HG03139 (cell line): Measurements from ENCODE around the gene PIK3R3.
A peak's percentile ranks its signal among the peaks of the same experiment; 100 is the strongest.

ENCODE experiments used
- ATAC-seq: cut with Tn5 transposase; IDR thresholded peaks from one replicate; pipeline ENCODE4 v1.9.1; 2021; ENCODE audit not compliant: unreplicated experiment

Gene PIK3R3

DNA sequence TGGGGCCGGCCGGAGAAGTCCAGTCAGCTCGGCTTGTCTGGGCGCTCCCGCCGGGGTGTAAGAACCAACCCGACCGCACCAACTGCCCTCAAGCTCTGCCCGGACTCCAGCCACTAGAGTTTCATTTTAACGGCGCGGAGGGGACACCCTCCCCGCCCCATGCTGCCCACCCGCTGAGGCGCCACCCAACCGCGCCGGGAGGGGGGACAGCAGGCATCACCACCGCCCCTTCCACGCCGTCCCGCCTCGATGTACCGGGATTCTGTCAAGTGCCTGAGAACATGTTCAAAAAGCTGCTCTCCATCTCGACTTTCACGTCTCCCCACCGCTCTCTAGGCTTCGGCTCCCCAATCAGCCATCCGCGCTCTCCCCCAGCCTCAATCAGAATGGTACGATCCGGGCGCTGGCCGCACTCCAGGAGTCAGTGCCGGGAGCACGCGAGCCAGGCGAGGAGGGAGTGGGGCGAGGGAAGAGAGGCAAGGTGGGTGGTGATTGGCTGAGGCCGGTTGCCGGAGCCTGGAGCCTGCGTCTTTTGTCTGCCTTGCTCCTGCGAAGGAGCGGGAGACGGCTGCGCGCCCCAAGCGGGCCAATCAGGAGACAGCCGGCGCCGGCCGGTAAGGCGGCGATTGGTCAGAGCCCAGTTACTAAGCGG, at the start of gene PIK3R3:
Gene PIK3R3 (minus strand): TSS at position 101 of the 652 bp plus-strand sequence. CDS start 677 bp downstream, outside the sequence.
- ATAC-seq: peak; percentile 87

DNA sequence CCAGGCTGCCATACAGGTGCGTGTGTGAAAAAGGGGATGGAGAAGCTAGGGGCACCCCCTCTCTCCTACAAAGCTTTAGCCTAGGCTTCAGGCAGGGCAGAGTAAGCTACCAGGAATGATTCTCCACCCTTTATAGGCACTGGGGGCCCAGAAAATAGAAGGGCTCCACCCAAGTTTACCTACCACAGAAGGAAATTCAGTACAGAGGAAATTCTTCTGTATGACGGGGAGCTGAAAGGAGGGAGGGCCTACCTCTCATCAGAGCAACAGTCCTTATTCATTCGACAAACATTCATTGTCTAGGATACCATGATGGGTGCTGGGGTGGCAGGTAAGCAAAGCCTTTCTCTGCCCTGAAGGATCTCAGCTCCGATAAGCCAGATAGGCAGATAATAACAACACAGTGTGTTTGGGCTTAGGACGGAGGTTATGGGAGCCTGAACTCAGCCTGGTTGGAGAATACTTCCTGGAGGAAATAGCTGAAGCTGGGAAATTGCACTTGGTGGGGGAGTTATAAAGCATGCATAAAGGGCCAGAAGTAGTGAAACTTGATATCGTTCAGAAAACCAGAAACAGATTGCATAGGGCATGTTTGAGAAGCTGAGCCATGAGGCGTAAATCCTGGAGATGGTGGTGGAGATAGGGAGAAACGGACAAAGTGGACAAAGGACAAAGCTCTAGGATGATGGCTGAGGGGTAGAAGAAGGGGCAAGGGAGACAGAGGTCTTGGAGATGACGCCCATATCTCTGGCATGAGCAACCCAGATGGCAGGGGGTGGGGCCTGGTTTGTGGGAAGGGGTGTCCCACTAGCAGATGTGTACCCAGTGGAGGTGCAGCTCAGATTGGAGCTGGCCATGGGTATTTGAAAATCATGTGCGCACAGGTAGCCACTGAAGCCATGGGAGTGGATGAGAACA, 49.2 kb upstream of the PIK3R3 start:
- no peak for ATAC-seq

DNA sequence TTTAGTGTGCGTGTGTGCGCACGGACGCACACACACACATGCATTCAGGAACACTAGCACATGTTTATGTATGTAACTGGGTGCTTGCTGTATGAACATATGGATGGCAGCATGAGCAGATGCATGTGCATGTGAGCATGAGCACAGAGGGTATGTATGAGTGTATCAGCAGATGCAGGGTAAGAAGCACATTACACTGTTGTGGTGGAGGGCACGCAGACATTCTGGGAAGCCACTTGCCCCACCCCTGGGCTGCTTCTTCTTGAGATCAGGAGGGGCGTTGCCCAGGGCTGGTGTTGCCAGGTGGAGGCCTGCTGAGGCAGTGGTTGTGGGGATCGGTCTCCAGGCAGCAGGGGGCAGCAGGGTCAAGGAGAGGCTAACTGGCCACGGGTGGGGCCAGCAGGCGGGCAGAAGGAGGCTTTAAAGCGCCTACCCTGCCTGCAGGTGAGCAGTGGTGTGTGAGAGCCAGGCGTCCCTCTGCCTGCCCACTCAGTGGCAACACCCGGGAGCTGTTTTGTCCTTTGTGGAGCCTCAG, 47.7 kb upstream of the PIK3R3 start:
- ATAC-seq: no peak

DNA sequence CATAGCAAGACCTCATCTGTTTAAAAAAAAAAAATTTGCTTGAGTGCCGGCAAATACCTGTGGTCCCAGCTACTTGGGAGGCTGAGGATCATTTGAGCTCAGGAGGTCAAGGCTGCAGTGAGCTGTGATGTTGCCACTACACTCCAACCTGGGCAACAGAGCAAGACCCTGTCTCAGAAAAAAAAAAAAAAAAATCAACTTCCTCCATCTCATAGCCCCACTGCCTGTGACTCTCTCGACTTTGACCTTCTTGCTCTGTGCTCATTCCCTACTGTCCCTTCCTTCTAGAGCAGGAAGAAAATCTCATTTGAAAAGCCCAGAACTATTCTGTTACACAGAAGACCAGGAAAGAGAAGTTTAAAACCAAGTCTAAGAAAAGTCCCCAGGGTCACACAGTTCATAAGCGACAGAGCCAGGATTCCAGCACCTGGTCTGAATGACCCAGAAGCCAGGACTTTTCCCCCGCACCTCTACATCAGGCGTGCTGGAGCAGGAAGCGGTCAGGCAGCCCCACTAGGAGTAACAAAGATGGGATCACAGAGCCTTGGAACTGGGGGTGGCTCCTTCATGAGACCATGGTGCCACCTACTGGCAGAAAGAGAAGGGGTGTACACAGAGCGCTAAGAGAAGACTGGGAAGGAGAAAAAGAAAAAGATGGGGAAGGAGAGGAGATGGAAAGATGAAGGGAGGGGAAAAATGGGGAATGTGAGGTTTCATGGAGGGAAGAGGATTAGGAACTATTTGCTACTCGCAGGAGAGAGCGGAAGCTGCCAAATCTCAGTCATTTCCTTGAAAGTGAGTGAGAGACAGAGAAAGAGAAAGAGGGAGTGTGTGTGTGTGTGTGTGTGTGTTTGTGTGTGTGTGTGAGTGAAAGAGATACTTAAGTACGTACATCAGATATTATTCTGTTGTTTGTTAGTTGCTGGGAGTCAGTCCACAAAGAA, 47.0 kb upstream of the PIK3R3 start:
- no peak for ATAC-seq

DNA sequence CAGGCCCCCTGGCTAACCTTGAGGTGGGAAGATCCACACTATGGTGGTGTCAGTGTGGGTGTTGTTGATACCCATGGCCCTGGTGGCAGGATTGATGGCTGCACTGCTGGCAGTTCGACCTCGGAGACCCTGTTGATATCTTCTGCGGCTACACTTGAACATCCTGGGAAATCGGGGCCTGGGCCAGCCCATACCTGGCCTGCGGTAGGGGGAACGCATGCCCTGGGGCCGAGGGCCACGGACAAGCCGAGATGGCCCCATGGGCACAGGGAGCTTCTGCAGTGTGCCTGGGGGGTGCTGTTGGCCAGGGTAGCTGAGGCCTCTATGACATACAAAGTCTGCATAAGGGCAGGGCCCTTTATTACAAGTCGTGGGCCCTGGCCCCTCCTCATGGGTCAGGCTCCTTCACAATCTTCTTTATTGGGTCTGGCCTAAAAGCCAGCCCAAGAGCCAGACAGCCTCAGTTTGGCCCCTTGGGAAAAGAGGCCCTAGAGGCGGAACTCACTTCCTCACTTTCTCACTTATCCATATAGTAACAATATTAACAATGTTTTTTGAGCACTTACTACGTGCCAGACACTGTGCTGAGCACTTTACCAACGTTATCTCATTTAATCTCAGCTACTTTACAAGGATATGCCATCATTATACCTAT, 43.9 kb upstream of the PIK3R3 start, which contains the start of gene P3R3URF:
Gene P3R3URF (minus strand): TSS at position 278 of the 655 bp plus-strand sequence. CDS start 17 bp downstream, at position 261.
- ATAC-seq: no peak

DNA sequence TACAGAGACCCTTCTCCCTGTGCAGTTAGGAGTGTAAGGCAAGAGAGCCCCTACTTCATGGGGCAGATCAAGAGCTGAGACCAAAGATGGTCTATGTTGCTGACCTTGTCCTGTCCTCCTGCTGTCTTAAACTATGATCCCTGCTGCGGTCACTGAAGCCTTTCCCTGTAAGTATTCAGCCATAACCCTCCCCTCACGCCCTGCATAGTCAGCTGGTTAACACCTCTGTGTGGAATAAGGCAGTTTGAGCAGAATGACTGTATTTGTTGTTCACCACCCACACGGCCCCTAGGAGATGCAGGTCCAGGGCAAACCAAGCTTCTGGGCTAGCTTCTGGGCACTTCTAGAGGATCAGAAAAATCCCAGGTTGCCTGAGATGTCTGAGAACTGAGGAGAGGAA, 42.8 kb upstream of the PIK3R3 start:
- ATAC-seq: no peak

DNA sequence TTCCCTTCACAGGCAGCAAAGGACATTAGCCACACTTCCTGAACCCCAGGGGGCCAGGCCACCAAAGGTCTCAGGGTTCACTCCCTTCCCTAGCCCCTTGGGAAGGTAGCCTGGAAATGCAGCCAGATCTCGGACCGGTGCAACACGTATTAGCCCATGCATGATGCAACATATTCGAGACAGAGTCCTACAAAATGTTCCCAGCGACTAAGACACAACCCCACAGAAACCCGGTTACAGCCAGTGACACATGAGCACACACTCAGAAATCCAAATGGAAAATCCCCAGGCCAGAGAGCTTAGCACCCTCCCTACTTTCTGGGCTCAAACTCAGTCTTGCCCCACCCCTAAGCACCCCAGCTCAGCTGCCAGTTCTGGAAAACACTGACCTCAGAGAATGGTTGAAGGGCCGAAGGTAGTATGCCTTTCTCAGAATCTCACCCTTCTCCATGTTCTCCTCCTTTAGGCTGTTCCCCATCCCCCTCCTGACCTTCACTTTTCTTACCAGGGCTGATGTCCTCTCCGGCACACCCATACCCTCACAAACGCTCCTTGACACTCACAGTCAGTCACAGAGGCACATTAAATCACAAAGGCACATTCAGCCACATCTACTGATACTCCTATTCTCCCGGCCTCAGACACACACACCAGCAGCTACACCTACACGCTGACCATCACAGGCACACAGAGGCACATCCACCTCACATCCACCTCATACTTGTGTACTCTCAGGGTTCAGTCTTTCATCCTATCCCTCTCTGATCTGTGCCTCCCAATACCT, 42.2 kb upstream of the PIK3R3 start, which contains the start of gene TSPAN1:
Gene TSPAN1 (plus strand): TSS at position 640 of the 784 bp plus-strand sequence. CDS start 6,021 bp downstream, outside the sequence.
- ATAC-seq: no peak

DNA sequence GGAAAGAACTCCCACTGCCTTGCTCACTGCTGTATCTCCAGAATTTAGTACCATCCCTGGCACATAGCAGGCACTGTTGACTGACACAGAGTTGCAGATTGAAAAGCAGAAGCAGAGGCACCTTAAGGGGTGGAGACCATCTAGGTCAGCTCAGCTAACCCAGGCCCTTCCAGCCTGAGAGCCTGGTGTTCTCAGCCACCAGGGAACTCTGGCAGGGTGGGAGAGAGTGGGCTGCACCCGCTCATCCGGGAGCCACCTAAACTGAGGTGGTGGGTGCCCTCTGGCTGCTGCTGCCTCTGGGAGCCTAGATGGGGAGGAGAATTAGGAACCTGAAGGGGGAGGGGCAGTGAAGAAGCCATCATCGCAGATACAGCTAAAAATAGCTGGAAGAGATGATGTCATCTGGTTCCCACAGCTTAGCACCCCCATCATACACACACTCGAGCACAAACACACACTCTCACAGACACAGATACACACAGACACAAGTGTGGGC, 41.0 kb upstream of the PIK3R3 start:
- ATAC-seq: no peak

DNA sequence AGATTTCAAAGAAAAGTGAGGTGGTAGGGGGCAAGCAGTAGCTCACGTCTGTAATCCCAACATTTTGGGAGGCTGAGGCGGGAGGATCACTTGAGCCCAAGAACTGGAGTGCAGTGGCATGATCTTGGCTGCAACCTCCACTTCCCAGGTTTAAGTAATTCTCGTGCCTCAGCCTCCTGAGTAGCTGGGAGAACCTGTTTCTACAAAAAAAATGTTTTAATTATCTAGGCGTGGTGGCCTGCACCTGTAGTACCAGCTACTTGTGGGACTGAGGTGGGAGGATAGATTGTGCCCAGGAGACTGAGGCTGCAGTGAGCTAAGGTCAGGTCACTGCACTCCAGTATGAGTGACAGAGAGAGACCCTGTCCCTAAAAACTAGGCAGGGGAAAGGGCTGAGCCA, 39.9 kb upstream of the PIK3R3 start:
- ATAC-seq: no peak

DNA sequence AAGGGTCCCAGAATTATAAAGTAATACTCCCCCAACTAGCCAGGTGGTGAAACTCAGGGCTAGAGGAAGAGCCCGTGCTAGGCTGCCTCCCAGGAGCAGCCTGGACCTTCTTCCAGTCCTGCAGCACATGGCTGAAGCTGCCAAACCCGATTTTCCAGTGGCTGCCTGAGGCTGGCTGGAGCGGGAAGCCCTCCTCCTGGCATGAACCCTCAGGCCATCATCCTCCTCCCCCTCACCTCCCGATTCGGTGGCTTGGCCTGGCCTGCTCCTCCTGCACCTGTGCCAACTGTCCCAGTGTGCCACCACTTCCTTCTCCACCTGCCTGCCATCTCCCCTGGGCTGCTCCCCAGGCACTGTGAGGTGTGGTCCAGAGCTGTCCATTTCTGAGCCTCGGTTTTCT, 39.4 kb upstream of the PIK3R3 start:
- ATAC-seq: no peak

DNA sequence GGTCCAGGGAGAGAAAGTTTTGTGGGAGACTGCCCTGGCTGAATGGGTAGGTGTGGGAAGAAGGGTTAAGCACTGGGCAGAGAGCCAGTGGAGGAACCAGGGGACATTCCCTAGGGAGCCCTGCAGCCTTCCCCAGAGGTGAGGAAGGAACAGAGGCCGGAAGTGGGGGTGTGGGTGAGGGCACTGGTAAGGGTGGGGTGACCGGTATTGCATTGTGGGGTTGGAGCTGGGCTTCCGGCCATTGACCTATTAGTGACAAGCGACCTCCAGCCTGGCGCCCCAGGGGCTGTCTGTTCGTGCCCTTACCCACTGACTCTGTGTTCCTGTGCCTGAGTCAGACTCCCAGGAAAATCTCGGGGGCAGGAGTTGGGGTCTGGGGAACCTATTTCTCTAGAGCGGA, 38.9 kb upstream of the PIK3R3 start:
- no peak for ATAC-seq

DNA sequence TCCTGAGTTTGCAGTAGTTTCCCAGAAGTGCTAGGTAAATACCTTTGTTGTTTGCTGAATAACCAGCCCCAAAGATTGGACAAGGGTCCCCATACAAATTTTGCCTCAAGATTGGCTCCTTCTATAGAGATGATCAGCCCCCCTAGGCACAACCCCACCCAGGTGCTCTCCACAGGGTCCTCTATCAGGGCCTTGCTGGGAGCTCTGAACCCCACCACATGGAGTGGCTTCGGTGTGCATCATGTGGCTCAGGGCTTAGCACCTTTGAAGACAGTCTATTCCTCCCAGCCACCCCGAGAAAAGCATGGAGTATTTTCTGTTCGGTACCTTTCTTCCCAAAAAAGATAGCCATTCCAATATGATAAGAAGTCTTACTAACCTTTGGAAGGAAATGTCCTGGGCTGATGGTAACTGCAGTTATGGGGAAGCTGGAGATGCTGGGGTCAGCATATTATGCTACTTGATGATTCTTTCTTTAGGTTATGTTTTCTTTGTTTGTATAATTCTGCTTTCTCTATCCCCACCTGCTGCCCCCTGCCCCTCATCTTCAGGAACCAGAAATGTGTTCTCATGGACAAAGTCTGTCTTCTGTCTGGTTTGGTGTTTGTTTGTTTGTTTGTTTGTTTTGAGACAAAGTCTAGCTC, 37.5 kb upstream of the PIK3R3 start:
- no peak for ATAC-seq

DNA sequence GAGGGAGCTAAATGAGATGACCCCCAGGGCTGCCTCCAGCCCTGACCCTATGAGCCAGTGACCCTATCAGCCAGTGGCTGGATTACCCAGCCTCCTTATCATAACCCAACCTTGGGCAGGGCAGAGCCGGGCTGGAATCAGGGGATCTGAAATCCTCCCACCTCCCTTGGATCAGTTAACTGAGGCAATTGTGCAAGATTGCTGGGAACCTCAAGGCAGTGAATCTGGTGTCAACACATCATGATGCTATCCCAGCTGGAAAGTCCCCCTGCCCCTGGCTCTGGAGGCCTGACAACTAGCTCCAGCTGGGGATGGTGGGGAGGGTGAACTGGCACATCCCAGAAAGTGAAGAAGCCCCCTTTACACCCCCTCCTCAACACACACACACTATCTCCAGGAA, 36.0 kb upstream of the PIK3R3 start:
- ATAC-seq: no peak

DNA sequence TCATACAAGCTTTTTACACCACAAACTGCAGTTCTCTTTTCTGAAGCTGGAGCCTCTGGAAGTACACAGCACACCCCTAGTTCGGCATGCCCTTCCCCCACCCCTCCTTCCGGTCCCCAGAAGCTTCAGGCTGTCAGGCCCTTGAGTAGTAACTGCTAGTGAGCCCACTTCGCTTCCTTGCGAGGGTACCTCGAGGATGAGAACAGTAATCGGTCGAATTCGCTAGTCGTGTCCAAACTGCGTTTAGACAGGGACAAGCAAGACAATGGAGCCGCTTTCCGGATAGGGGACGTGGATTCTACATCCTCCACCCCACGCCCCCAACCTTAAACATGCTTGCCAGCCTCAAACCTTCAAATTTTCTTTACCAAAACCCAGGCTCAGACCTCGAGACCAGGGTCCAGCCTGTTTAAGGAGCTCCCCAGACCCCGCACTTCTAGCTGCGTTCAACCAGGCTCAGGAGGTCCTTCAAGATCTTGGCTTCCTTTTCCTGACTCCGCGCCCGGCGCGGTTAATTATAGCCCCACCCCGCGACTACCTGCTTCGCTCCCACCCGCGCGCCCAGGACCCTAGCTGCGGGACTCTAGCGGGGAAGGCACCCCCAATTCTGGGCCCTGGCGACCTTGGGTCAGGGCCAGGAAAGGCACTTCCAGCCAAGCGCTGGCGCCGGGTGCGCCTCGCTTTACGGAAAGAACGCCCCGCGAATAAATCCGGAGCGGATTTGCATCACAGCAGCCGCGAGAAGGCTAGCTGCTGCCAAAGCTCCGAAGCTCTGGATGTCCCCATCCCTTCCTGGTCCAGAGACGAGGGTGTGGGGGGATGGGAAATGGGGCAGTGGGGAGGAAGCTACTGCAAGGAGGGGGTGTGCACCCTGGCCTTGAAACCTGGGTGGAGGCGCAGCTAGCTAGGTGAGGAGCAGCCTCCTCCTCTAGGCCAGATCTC, 34.4 kb upstream of the PIK3R3 start:
- no peak for ATAC-seq

DNA sequence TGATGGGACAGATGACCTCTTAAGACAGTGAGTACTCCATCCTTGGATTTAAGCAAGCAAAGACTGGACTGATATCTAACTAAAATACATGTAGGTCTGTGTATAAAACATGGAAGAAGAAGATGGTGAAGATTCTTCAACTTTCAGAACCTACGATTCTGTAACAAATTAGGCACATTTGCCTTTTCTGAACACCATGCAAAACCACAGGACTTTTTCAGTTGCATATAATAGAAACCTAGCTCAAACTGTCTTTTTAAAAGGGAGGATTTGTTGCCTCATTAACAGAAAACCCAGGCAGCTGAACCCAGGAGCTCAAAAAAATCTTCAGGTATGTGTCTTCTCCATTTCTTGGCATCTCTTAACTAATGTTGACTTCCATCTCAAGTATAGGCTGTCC, 27.8 kb upstream of the PIK3R3 start:
- ATAC-seq: no peak

DNA sequence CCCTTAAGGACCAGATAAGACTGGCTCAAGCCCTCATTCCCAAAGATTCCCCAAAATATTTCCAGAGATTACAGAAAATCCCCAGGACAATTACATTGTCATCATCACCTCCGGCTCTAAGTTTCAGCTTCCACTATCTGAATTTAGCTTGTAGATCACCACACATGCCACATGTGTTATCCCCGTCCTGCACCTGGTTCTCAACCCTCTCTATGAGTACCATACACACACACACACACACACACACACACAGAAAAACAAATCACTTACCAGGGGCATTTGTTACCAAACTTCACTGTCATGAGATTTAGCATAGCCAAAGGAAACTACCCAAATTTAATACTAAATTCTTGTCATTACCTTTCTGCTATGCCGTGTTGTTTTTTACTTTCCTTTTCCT, 27.1 kb upstream of the PIK3R3 start:
- ATAC-seq: no peak
